A549 treated with ZK216348 at 1 μM for 4 hours (cell line): ENCODE results near the gene ATP1B2. TPM values are rescaled to one million over a fixed set of nuclear protein-coding genes. Genes with fewer than 3 reads are reported as not detected.

ENCODE experiments used
- total RNA-seq: library from RNA; stranded (reverse); fragments of 200-300 nt; extraction: Qiagen RNA extraction; gene quantifications from 5 replicates; pipeline ENCODE4 v1.2.3, GENCODE V29; 2022; ENCODE audit warnings: low read depth

The ATP1B2 gene, protein sequence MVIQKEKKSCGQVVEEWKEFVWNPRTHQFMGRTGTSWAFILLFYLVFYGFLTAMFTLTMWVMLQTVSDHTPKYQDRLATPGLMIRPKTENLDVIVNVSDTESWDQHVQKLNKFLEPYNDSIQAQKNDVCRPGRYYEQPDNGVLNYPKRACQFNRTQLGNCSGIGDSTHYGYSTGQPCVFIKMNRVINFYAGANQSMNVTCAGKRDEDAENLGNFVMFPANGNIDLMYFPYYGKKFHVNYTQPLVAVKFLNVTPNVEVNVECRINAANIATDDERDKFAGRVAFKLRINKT
- total RNA-seq, result 0.20 to 0.74 TPM (median 0.22 TPM) in 5 replicates

DNA sequence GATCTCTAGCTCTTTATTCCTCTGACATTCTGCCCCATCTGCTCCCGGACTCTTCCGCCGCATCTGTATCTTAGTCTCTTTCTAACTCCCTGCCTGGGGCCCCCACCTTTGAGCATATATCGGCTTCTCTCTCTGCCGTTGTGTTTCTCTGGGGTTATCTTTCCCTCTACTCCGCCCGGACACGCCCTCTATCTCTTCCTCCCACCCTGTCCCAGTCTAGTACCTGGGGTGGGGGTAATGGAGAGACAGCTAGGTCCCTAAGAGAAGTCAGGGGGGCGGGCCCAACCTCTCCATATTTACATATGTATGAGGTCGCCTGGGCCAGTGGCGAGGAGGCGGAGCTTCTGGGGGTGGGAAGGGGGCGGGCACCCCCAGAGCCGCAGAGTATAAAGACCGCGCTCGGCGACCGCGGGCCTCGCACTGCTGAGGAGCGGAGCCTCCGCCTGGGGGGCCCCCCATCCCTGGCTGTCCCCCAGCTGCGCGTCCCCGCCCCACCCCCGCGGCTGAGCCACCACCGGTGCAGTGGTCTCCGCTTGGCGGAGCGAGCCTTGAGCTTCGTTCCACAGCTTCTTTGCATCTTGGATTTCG, at the start of gene ATP1B2:
Gene ATP1B2 (plus strand): TSS at position 418 of the 588 bp plus-strand sequence. CDS start 593 bp downstream, outside the sequence.

DNA sequence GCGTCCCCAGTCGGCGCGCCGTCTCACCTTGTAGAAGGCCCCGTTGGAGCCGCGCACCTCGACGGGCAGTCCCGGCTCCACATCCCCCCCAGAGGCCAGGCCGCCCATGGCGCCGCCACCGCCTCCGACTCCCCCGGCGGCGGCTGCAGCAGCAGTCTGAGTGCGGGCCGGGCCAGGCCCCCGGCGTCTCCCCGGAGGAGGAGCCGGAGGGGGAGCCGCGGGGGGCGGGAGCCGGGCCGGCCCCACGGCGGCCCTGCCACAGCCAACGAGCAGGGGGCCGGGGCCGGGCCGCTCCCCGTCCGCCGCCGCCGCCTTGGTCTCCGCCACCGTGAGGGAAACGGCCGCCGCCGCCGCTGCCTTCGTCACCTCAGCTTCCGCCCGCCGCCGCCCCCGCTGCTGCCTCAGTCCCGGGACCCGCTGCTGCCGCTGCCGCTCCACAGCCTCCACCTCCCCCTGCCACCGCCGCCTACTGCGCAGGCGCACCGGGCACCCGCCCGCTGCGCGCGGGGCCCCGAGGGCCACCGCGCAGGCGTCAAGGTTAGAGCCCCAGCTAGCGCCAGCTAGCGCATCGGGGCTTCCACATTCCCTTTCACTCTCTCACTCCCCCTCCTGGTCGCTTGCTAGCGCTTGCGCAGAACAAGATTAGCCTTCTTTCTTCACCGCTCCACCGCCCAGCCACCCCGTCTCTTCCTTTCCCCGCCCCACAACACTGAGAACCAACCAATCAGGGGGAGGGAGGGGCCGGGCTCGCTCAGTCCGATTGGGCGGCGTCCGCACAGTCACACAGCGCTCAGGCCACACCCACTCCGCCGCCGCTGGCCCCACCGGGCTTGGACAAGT, 36.1 kb upstream of the ATP1B2 start, which contains the start of gene FXR2:
Gene FXR2 (minus strand): TSS at position 473 of the 840 bp plus-strand sequence. CDS start 365 bp downstream, at position 108.

DNA sequence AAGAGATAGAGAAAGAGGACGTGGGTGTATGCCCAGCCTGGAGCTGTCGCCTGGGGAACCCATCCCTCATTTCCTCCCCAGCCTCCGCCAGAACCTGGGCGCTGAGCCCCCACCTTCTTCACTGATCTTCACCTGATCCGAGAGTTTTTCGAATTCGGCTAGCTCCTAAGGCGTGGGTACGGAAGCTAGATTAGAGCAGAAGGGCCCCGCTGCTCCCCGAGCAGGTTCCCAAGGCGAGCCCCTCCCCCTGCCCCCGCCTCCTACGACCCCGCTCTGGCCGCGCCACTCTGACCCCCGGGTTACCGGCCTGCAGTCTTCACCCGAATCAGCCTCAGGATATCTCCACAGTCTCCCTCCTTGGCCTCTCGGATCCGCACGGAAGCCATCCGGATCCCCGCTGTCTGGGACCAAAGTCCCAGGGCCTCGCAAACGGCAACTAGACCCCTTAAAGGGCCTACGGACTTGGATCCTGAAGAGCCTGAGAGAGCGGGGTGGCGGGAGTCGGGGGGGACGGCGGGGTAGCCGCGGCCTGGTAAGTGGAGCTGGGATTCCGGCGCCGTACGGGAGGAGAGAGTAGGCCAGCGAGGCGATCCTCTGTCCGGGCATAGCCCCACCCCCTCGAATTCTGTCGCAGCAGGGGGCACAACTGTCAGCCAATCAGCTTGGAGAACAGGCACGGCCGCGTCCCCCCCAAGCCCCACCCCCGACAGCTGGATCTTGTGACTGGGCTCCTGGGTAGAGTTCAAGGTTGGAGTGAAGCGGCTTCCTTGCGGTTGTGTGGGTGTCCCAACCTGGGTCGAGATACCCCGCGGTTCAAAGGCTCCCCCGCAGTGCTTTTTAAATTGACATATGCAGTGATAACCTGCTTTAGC, 23.2 kb upstream of the ATP1B2 start, which contains the start of gene SAT2:
Gene SAT2 (minus strand): TSS at position 572 of the 872 bp plus-strand sequence. CDS start 186 bp downstream, at position 386.

DNA sequence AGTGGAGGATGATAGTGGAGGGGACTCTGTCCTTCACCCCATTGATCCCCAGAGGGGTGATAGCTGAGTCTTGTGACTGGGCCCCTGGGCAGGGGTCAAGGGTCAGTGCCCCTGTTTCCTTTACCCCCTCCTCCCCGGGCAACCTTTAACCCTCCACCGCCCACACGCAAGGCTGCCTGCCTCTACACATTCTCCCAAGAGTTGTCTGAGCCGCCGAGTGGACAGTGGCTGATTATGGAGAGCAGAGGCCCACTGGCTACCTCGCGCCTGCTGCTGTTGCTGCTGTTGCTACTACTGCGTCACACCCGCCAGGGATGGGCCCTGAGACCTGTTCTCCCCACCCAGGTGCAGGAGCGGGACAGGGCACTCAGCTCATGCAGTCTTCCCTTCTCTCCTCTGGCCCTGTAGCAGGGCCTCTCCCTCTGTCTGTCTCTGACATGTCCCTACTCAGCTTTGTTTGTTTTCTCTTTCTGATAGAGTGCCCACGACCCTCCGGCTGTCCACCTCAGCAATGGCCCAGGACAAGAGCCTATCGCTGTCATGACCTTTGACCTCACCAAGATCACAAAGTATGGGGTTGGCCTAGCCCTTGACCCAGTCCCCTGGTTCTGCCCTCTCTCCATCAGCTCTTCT, 20.7 kb upstream of the ATP1B2 start, which contains the start of gene SHBG:
Gene SHBG (plus strand): TSS at position 197 of the 633 bp plus-strand sequence. CDS start 38 bp downstream, at position 235.

DNA sequence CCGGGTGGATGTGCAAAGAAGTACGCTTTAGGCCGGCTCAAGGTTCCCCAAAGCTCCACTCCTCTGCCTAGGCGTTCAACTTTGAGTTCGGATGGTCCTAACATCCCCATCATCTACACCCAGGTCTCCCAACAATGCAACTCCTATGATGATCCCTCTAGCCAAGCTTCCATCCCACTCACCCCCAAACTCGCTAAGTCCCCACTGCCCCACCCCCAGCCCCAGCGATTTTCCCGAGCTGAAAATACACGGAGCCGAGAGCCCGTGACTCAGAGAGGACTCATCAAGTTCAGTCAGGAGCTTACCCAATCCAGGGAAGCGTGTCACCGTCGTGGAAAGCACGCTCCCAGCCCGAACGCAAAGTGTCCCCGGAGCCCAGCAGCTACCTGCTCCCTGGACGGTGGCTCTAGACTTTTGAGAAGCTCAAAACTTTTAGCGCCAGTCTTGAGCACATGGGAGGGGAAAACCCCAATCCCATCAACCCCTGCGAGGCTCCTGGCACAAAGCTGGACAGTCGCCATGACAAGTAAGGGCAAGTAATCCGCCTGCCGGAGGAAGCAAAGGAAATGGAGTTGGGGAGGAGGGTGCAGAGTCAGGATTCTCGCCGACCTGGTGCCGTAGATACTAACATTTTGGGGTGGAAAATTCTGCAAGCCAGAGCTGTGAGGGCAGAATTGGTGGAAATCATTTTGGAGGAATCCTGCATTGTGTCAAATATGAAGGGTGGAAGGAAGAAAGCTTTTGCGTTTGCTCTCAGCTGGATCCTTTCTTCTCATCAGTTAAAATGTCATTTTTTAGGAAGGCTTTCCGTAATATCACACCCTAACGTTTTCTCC, 36.6 kb downstream of the ATP1B2 start, which contains the start of gene TP53:
Gene TP53 (minus strand): TSS at position 419 of the 836 bp plus-strand sequence. CDS start 10,896 bp downstream, outside the sequence.

DNA sequence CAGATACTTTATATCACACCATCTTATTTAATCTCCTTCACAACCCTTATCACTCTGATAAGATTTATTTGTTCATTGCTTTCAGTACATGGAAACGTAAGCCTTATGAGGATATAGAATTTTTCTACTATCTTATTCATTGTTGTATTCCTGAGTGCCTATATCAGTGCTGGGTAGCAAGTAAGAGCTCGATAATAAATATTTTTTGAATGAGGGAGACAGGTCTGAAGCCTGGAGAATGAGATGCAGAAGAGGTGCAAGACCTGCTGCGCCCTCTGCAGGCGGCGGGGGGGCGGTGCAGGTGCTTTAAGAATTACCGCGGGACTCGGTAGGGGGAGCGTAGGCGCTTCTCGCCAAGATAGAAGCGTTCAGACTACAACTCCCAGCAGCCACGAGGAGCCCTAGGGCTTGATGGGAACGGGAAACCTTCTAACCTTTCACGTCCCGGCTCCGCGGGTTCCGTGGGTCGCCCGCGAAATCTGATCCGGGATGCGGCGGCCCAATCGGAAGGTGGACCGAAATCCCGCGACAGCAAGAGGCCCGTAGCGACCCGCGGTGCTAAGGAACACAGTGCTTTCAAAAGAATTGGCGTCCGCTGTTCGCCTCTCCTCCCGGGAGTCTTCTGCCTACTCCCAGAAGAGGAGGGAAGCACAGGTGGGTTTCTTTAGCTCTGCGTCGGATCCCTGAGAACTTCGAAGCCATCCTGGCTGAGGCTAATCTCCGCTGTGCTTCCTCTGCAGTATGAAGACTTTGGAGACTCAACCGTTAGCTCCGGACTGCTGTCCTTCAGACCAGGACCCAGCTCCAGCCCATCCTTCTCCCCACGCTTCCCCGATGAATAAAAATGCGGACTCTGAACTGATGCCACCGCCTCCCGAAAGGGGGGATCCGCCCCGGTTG, 37.4 kb downstream of the ATP1B2 start, which contains the start of gene WRAP53:
Gene WRAP53 (plus strand): TSS at position 570 of the 900 bp plus-strand sequence. CDS start 172 bp downstream, at position 742.

DNA sequence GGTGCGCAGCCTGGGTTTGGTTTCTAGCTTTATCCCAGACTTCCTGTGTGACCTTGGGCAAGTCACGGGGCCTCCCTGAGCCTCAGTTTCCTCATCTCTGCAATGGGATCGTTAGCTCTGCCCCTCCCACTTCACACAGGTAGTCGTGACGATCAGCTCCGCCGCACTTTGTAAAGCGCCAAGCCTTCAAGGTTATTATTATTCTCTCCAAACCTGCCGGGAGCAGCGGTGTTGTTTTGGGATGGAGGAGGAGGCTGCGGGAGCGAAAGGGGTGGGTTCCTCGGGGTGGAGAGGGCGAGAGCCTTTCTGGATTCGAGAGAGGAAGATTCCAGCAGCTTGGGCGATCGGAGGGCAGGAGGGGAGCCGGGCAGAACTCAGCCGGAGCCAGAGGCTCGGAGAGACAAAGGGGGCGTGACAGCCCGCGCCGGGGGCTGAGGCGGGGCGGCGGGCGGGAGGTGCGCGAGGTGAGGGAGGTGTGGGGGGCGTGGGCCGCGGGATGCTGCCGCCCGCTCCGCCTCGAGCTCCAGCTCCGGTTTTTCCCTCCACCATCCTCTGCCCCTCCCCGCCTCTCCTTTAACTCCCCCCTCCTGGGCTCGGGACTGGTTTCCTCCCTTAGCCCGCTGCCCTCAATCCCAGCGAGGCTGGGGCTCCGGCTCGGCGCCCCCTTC, 54.0 kb downstream of the ATP1B2 start, which contains the start of gene EFNB3:
Gene EFNB3 (plus strand): TSS at position 602 of the 668 bp plus-strand sequence. CDS start 397 bp downstream, outside the sequence.

Other genes with a start within 250 kb of the ATP1B2 start
- gene TMEM256, start 246.8 kb upstream of the ATP1B2 start, total RNA-seq, result 179 to 229 TPM (median 210 TPM) in 5 replicates
- 11.6 to 21.8 TPM (median 19.1 TPM) in 5 replicates for gene NLGN2, start 243.1 kb upstream of the ATP1B2 start, total RNA-seq
- gene SPEM1, start 230.6 kb upstream of the ATP1B2 start, total RNA-seq, result not detected in 5 replicates
- gene SPEM2, start 225.3 kb upstream of the ATP1B2 start, total RNA-seq, result not detected in 5 replicates
- not detected in 5 replicates for gene SPEM3, start 222.1 kb upstream of the ATP1B2 start, total RNA-seq
- 9.4 to 14.9 TPM (median 13.7 TPM) in 5 replicates for gene TMEM102, start 215.5 kb upstream of the ATP1B2 start, total RNA-seq
- 0.99 to 1.7 TPM (median 1.0 TPM) in 5 replicates for gene FGF11, start 211.4 kb upstream of the ATP1B2 start, total RNA-seq
- 6.9 to 9.9 TPM (median 9.7 TPM) in 5 replicates for gene CHRNB1, start 205.9 kb upstream of the ATP1B2 start, total RNA-seq
- 18.5 to 27.9 TPM (median 24.6 TPM) in 5 replicates for gene ZBTB4, start 171.3 kb upstream of the ATP1B2 start, total RNA-seq
- not detected in 5 replicates for gene SLC35G6, start 169.5 kb upstream of the ATP1B2 start, total RNA-seq
- gene POLR2A, start 166.6 kb upstream of the ATP1B2 start, total RNA-seq, result 47.9 to 98.5 TPM (median 85.3 TPM) in 5 replicates
- gene TNFSF12, start 101.9 kb upstream of the ATP1B2 start, total RNA-seq, result 7.8 to 14.5 TPM (median 12.5 TPM) in 5 replicates
- gene TNFSF13, start 92.2 kb upstream of the ATP1B2 start, total RNA-seq, result 0.09 to 1.5 TPM (median 0.57 TPM) in 5 replicates
- 96.5 to 108 TPM (median 105 TPM) in 5 replicates for gene SENP3, start 89.0 kb upstream of the ATP1B2 start, total RNA-seq
- gene CD68, start 71.3 kb upstream of the ATP1B2 start, total RNA-seq, result 23.3 to 40.6 TPM (median 33.0 TPM) in 5 replicates
- gene MPDU1, start 67.1 kb upstream of the ATP1B2 start, total RNA-seq, result 110 to 132 TPM (median 116 TPM) in 5 replicates
- gene SOX15, start 60.8 kb upstream of the ATP1B2 start, total RNA-seq, result 0.22 to 0.34 TPM (median 0.30 TPM) in 5 replicates
- 45.1 to 62.0 TPM (median 57.6 TPM) in 5 replicates for gene FXR2, start 36.0 kb upstream of the ATP1B2 start, total RNA-seq
- gene SAT2, start 23.1 kb upstream of the ATP1B2 start, total RNA-seq, result 58.1 to 95.8 TPM (median 79.3 TPM) in 5 replicates
- gene SHBG, start 20.8 kb upstream of the ATP1B2 start, total RNA-seq, result 0.32 to 1.1 TPM (median 0.62 TPM) in 5 replicates
- gene TP53, start 36.6 kb downstream of the ATP1B2 start, total RNA-seq, result 38.9 to 53.5 TPM (median 49.6 TPM) in 5 replicates
- gene WRAP53, start 37.6 kb downstream of the ATP1B2 start, total RNA-seq, result 24.4 to 43.8 TPM (median 40.2 TPM) in 5 replicates
- 1.2 to 1.7 TPM (median 1.5 TPM) in 5 replicates for gene EFNB3, start 54.3 kb downstream of the ATP1B2 start, total RNA-seq
- gene DNAH2, start 66.8 kb downstream of the ATP1B2 start, total RNA-seq, result 0.01 TPM in 3 of 5 replicates, not detected in the others
- gene KDM6B, start 183.3 kb downstream of the ATP1B2 start, total RNA-seq, result 9.3 to 23.7 TPM (median 15.1 TPM) in 5 replicates
- gene TMEM88, start 204.1 kb downstream of the ATP1B2 start, total RNA-seq, result 0.30 to 0.46 TPM (median 0.45 TPM) in 5 replicates
- 177 to 244 TPM (median 225 TPM) in 5 replicates for gene NAA38, start 206.6 kb downstream of the ATP1B2 start, total RNA-seq
- gene CYB5D1, start 207.1 kb downstream of the ATP1B2 start, total RNA-seq, result 19.4 to 24.5 TPM (median 20.9 TPM) in 5 replicates
- 52.6 to 75.7 TPM (median 69.4 TPM) in 5 replicates for gene CHD3, start 237.9 kb downstream of the ATP1B2 start, total RNA-seq